HG02763 (cell line): ENCODE results near the gene KIF3A.

ENCODE experiments used
- ATAC-seq: cut with Tn5 transposase; IDR thresholded peaks from one replicate; pipeline ENCODE4 v1.9.1; 2021; ENCODE audit warnings: mild to moderate bottlenecking, moderate library complexity; ENCODE audit not compliant: unreplicated experiment

Gene KIF3A

GRCh38 chr5:132679717-132680380, 57.5 kb downstream of the KIF3A start:
- no peak for ATAC-seq

GRCh38 chr5:132679166-132679565, 58.2 kb downstream of the KIF3A start:
- ATAC-seq: no peak

- no peak for ATAC-seq
These were observed 58.6 kb downstream of the KIF3A start for GRCh38 chr5:132678735-132679134.

- ATAC-seq: no peak
These were observed 59.5 kb downstream of the KIF3A start for GRCh38 chr5:132677682-132678400.

GRCh38 chr5:132677191-132677590, 60.2 kb downstream of the KIF3A start:
- no peak for ATAC-seq

GRCh38 chr5:132675936-132676689, 61.2 kb downstream of the KIF3A start:
- no peak for ATAC-seq

- ATAC-seq: peak; percentile 79
These were observed 62.5 kb downstream of the KIF3A start for GRCh38 chr5:132674671-132675506.

- peak; percentile 3 for ATAC-seq
These were observed 63.3 kb downstream of the KIF3A start, which contains the start of gene IL4 for GRCh38 chr5:132673939-132674630. TSS of gene IL4 (plus strand) at chr5:132673989. CDS start at chr5:132674051, 62 bp downstream.

- ATAC-seq: no peak
These were observed 63.9 kb downstream of the KIF3A start for GRCh38 chr5:132673488-132673887.

- no peak for ATAC-seq
These were observed 66.3 kb downstream of the KIF3A start for GRCh38 chr5:132671000-132671399.

- ATAC-seq: no peak
These were observed 67.1 kb downstream of the KIF3A start for GRCh38 chr5:132669966-132670882.

GRCh38 chr5:132669455-132669820, 67.9 kb downstream of the KIF3A start:
- no peak for ATAC-seq

GRCh38 chr5:132668706-132669454, 68.5 kb downstream of the KIF3A start:
- no peak for ATAC-seq

- no peak for ATAC-seq
These were observed 69.3 kb downstream of the KIF3A start for GRCh38 chr5:132667761-132668705.

GRCh38 chr5:132667309-132667708, 70.0 kb downstream of the KIF3A start:
- no peak for ATAC-seq

GRCh38 chr5:132666310-132667123, 70.8 kb downstream of the KIF3A start:
- ATAC-seq: no peak
